K562 (cell line): Measurements from ENCODE around the gene CDC14B. TPM values are rescaled to one million over a fixed set of nuclear protein-coding genes. Genes with fewer than 3 reads are reported as not detected.
A peak's percentile ranks its signal among the peaks of the same experiment; 100 is the strongest.
"Not testable (repeated sequence)": the region's sequence is repeated elsewhere in the genome, so short reads cannot be mapped to it uniquely, and the experiment has no call there.

Experiments used
- ATAC-seq: fragments of 200-7000 bp; cut with Tn5 transposase; 3 replicates; pipeline ENCODE4 v1.9.1; 2020; ENCODE audit warnings: moderate library complexity
- BruUV-seq: library from RNA; stranded (reverse); fragments of 400-500 nt; replicated peaks from 2 replicates; lab custom pipeline; 2021; lab: Mats Ljungman, UMichigan
- CTCF ChIA-PET: fragments of 300-600 bp; formaldehyde crosslinking; extraction: SDS; loops from one replicate; lab custom pipeline; 2021; ENCODE audit warnings: low intra/inter-chr PET ratio; lab: Yijun Ruan, JAX
- POLR2A ChIA-PET: fragments of 300-600, 350-650 bp; sonication (Branson Sonifier 250); formaldehyde crosslinking; extraction: SDS; loops from one replicate; lab custom pipeline; 2021; ENCODE audit warnings: antibody characterized with exemption, inconsistent platforms; lab: Yijun Ruan, JAX
- DNase-seq, 4 experiments: peaks; one replicate each; pipeline versions ENCODE4 v3.0.0 to v3.0.0-alpha.2; 2011 to 2018; ENCODE audit warnings: low spot score in 3 of 4, mixed read lengths in 3 of 4; ENCODE audit errors: extremely low read depth in 1 of 4
- FAIRE-seq: peaks from 2 replicates; lab custom pipeline; 2011; peaks lifted over from hg19 to GRCh38; lab: Jason Lieb, UNC
- H2AFZ ChIP-seq: 2 replicates; pipeline ENCODE4 v1.6.0; 2011; ENCODE audit warnings: low read depth, low read length, control low read depth, inconsistent platforms
- H3K27ac ChIP-seq: fragments of 200-600 bp; 3 replicates; pipeline ENCODE4 v1.8.0; 2011; ENCODE audit warnings: low read depth, mild to moderate bottlenecking, control low read depth, inconsistent platforms, low read length, moderate library complexity, mixed read lengths; ENCODE audit errors: extremely low read depth
- H3K27me3 ChIP-seq, 2 experiments: fragments of 300-600 bp in 1 of 2; 2 replicates in 1 of 2; 3 replicates in 1 of 2; pipeline versions ENCODE4 v1.6.0 to v1.8.0; 2011; ENCODE audit warnings: inconsistent platforms in 2 of 2, low read length in 2 of 2, mild to moderate bottlenecking in 1 of 2, mixed read lengths in 1 of 2, moderate library complexity in 1 of 2; ENCODE audit not compliant: control insufficient read depth in 2 of 2, insufficient read depth in 2 of 2
- H3K36me3 ChIP-seq: fragments of 300-600 bp; 3 replicates; pipeline ENCODE4 v1.8.0; 2011; ENCODE audit warnings: mild to moderate bottlenecking, low read length, inconsistent platforms; ENCODE audit not compliant: control insufficient read depth, insufficient read depth
- H3K4me1 ChIP-seq, 2 experiments: fragments of 200-600 bp in 1 of 2; replicated peaks in 1 of 2; 2 replicates in 1 of 2; 3 replicates in 1 of 2; pipeline versions ENCODE4 v1.5.1 to v1.8.0; 2011; ENCODE audit warnings: inconsistent platforms in 2 of 2, low read length in 2 of 2, mild to moderate bottlenecking in 1 of 2, mixed read lengths in 1 of 2, moderate library complexity in 1 of 2; ENCODE audit not compliant: control insufficient read depth in 2 of 2, insufficient read depth in 2 of 2
- H3K4me2 ChIP-seq: 2 replicates; pipeline ENCODE4 v1.6.1; 2011; ENCODE audit warnings: low read length, control low read depth, inconsistent platforms, mixed read lengths; ENCODE audit not compliant: insufficient read depth
- H3K4me3 ChIP-seq: fragments of 200-600 bp; sonication (generic), shearing (Covaris generic); 2 replicates; pipeline ENCODE4 v1.5.1; 2016; ENCODE audit warnings: control low read depth, inconsistent platforms
- H3K79me2 ChIP-seq: fragments of 200-600 bp; 3 replicates; pipeline ENCODE4 v1.8.0; 2011; ENCODE audit warnings: low read length, inconsistent platforms; ENCODE audit not compliant: control insufficient read depth, insufficient read depth
- H3K9ac ChIP-seq, 2 experiments: 2 replicates each; pipeline versions ENCODE4 v1.6.0 to v1.6.1; 2011; ENCODE audit warnings: low read depth in 2 of 2, low read length in 2 of 2, control low read depth in 1 of 2, inconsistent platforms in 1 of 2, mild to moderate bottlenecking in 1 of 2, mixed read lengths in 1 of 2; ENCODE audit not compliant: insufficient read depth in 1 of 2
- H3K9me1 ChIP-seq: one replicate; pipeline ENCODE4 v1.6.0; 2011; ENCODE audit warnings: inconsistent platforms, mild to moderate bottlenecking, low read length, moderate library complexity; ENCODE audit not compliant: control insufficient read depth, insufficient read depth
- H3K9me3 ChIP-seq: replicated peaks from 2 replicates; pipeline ENCODE4 v1.5.1; 2011; ENCODE audit warnings: low read depth, low read length, inconsistent platforms; ENCODE audit not compliant: control insufficient read depth, insufficient read depth
- H4K20me1 ChIP-seq: replicated peaks from 2 replicates; pipeline ENCODE4 v1.6.1; 2011; ENCODE audit warnings: low read length, inconsistent platforms, mixed read lengths; ENCODE audit not compliant: control insufficient read depth, insufficient read depth
- HLTF ChIP-seq: fragments of 450-650 bp; IDR thresholded peaks from 2 replicates; pipeline ENCODE4 v1.6.1; 2016
- NFE2 ChIP-seq: IDR thresholded peaks from 2 replicates; pipeline ENCODE4 v1.6.1; 2014; ENCODE audit warnings: antibody characterized with exemption, low read depth
- NR1H2 ChIP-seq: sonication (generic); formaldehyde crosslinking; IDR thresholded peaks from 2 replicates; pipeline ENCODE4 v1.4.0; 2020; ENCODE audit warnings: mild to moderate bottlenecking, missing genetic modification reagents
- NRF1 ChIP-seq, 2 experiments: fragments of 450-650 bp; IDR thresholded peaks in 1 of 2; conservative IDR thresholded peaks in 1 of 2; 2 replicates each; pipeline ENCODE4 v1.6.1; 2014; ENCODE audit warnings: mild to moderate bottlenecking in 2 of 2
- RCOR1 ChIP-seq, 2 experiments: IDR thresholded peaks; 2 replicates each; pipeline ENCODE4 v1.6.1; 2012; ENCODE audit warnings: low read depth in 2 of 2, low read length in 2 of 2, borderline replicate concordance in 1 of 2, improper control_type of control experiment in 1 of 2
- WGBS: fragments of 100-300 bp; shearing (Covaris generic); methylation state at CpG from one replicate; pipeline ENCODE4 v1.1.6; 2016; ENCODE audit warnings: low coverage, mixed read lengths; ENCODE audit not compliant: insufficient coverage; ENCODE audit errors: missing lambda C conversion rate; 5-methylcytosine and 5-hydroxymethylcytosine counted together
- in situ Hi-C: fragments of 300-500 bp; cut with MboI; formaldehyde crosslinking; loops from 4 replicates; pipeline ENCODE4 v1.15.0; 2018; ENCODE audit warnings: inconsistent platforms, mixed read lengths
- intact Hi-C: fragments of 100-400 bp; cut with micrococcal nuclease; formaldehyde crosslinking; loops from 2 replicates; pipeline ENCODE4 v1.14.2; 2022
- polyA plus RNA-seq, 8 experiments: library from polyadenylated mRNA; depleted of rRNA in 4 of 8; stranded (reverse) in 5 of 8; unstranded in 3 of 8; fragments of >200 nt; fragmentation: Nextera tagmentation in 2 of 8; fragmentation: Illumina TruSeq in 1 of 8; extraction: Ambion mirVana in 2 of 8; extraction: Trizol in 1 of 8; gene quantifications; 2 replicates each; pipeline versions ENCODE4 v1.2.1 to v1.2.3, GENCODE V29; 2011 to 2014; ENCODE audit warnings: inconsistent platforms in 1 of 8, missing spikeins in 1 of 8
- total RNA-seq, 7 experiments: library from RNA; depleted of rRNA in 6 of 7; stranded (reverse); fragments of >200 nt in 6 of 7; fragmentation: Illumina TruSeq in 2 of 7; extraction: Trizol in 2 of 7; gene quantifications; 2 replicates each; pipeline versions ENCODE4 v1.2.1 to v1.2.3, GENCODE V29; 2011 to 2021; ENCODE audit warnings: low replicate concordance in 1 of 7

CDC14B gene
- total and polyA plus RNA-seq, 9 of the 15 experiments (the other 6 are each of a cell fraction or from before 2014, with no cell fraction given): 1.4 to 6.0 (median 3.8) TPM

DNA sequence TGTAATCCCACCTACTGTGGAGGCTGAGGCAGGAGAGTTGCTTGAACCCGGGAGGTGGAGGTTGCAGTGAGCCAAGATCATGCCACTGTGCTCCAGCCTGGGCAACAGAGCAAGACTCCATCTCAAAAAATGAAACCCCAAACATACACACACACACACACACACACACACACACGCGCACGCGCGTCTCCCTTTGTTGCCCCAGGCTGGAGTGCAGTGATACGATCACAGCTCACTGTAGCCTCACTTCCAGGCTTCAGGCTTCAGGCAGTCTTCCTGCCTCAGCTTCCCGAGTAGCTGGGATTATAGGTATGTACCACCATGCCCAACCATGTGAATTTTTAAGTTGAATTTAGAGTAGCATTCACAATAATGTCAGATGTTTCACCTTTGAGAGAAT, 13.9 kb upstream of the CDC14B start:
- H3K27ac ChIP-seq, H3K4me3 ChIP-seq, in situ Hi-C loops, DNase-seq, H3K4me1 ChIP-seq, H3K9me1 ChIP-seq, H3K36me3 ChIP-seq, BruUV-seq, H2AFZ ChIP-seq, intact Hi-C loops, H3K9me3 ChIP-seq, H3K4me2 ChIP-seq, H3K9ac ChIP-seq, H3K79me2 ChIP-seq, FAIRE-seq, CTCF ChIA-PET, ATAC-seq, H4K20me1 ChIP-seq: not testable (repeated sequence)
- H3K27me3 ChIP-seq: peaks cover 12 to 14% of the 10 kb centered on the region in 2 experiments
- WGBS: 21% methylated on average over 8 of the region's 8 CpGs
- POLR2A ChIA-PET: interaction anchor here (0.6 to 1.0 kb wide), 2 partner anchors 18 to 22 kb away, joined by 3 to 4 read pairs; no protein-coding TSS in a partner anchor
- TF ChIP-seq NRF1 (conservative IDR thresholded peaks at IDR 0.05 in 1 of 2, IDR thresholded peaks at IDR 0.05 in 1 of 2): peak; percentile 69 to 73

DNA sequence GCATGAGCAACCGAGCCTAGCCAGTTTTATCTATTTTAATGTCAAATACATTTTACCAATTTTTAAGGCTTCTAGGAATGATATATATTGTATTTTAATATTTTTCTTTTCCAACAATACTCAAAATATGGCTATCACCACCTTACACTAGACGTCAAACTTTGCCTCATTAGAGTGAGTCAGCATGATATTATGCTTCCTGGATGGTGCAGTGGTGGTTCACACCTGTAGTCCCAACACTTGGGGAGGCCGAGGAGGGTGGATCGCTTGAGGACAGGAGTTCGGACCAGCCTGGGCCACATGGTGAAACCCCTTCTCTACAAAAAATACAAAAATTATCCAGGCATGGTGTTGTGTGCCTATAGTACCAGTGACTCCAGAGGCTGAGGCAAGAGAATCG, 7.3 kb upstream of the CDC14B start:
- ChIA-PET POLR2A (no interaction called here), CTCF (interaction anchor here (0.6 kb wide), 1 partner anchor 1895 kb away, joined by 3 read pairs; no protein-coding TSS in a partner anchor)
- H3K4me3 ChIP-seq: no peak overlapping the region
- H3K4me1 ChIP-seq: no peaks in the 10 kb centered on the region; a peak in 1 of 5 replicates
- no peak overlapping the region for H3K27ac ChIP-seq
- H3K36me3 ChIP-seq: no peaks in the 10 kb centered on the region
- ATAC-seq (no peak), FAIRE-seq (no peak)
- no peak overlapping the region for H2AFZ ChIP-seq
- no TSS peak for BruUV-seq
- intact Hi-C loops: no loop called here
- H3K9me1 ChIP-seq: no peaks in the 10 kb centered on the region
- WGBS: 30% methylated on average over 6 of the region's 6 CpGs
- H3K9ac ChIP-seq: no peak overlapping the region
- no peak overlapping the region for H3K4me2 ChIP-seq
- in situ Hi-C loops: no loop called here
- no peaks in the 10 kb centered on the region for H3K79me2 ChIP-seq
- TF ChIP-seq NFE2: peak; percentile 42; the same call in 1 of the 2 replicates
- TF ChIP-seq NR1H2 (CRISPR knock-in tag): no peak
- TF ChIP-seq RCOR1 (IDR thresholded peaks at IDR 0.05; ENCODE audit: borderline replicate concordance in 1 of 2, low read depth in 2 of 2, low read length in 2 of 2): no peak
- no peak for TF ChIP-seq HLTF
- TF ChIP-seq, all 486 proteins: peak for 1
- Histone ChIP-seq H3K27me3 (peaks cover 7 to 32% of the 10 kb centered on the region in 2 experiments; a peak in 4 of 5 replicates), H4K20me1 (no peaks in the 10 kb centered on the region), H3K9me3 (no peaks in the 10 kb centered on the region; the same call in 1 of the 2 replicates)
- no peak for DNase-seq
